Urinary bladder (tissue), 4 donors: ENCODE results near the gene PLAGL1. TPM values are rescaled to one million over a fixed set of nuclear protein-coding genes. Genes with fewer than 3 reads are reported as not detected.
"Not testable (repeated sequence)": the region's sequence is repeated elsewhere in the genome, so short reads cannot be mapped to it uniquely, and the experiment has no call there.

Source experiments
- DNase-seq: peaks from one replicate; pipeline ENCODE4 v3.0.0-alpha.2; 2015; ENCODE audit errors: extremely low spot score
- H3K27ac ChIP-seq: one replicate; pipeline ENCODE4 v1.5.1; 2013; ENCODE audit warnings: low read depth, mild to moderate bottlenecking, moderate library complexity
- H3K36me3 ChIP-seq: one replicate; pipeline ENCODE4 v1.6.1; 2013; ENCODE audit warnings: mild to moderate bottlenecking, moderate library complexity; ENCODE audit not compliant: insufficient read depth
- H3K4me1 ChIP-seq: one replicate; pipeline ENCODE4 v1.6.1; 2013; ENCODE audit warnings: mild to moderate bottlenecking, moderate library complexity; ENCODE audit not compliant: insufficient read depth
- H3K4me3 ChIP-seq: one replicate; pipeline ENCODE4 v1.5.1; 2013; ENCODE audit warnings: low read depth, low read length
- WGBS: extraction: QIAGEN DNeasy Blood & Tissue Kit; methylation state at CpG from one replicate; pipeline ENCODE4 v1.1.7; 2013; 5-methylcytosine and 5-hydroxymethylcytosine counted together
- polyA plus RNA-seq: library from polyadenylated mRNA; stranded (reverse); fragments of 200-250 nt; gene quantifications from one replicate; pipeline ENCODE4 v1.2.3, GENCODE V29; 2013
- small RNA-seq: library from RNA; depleted of rRNA; stranded (forward); fragments of <200 nt; gene quantifications from one replicate; pipeline ENCODE3, GENCODE V24; 2014
- total RNA-seq: library from RNA; depleted of rRNA; stranded (reverse); fragments of >200 nt; gene quantifications from one replicate; pipeline ENCODE4 v1.2.3, GENCODE V29; 2014
- donor health status: healthy with polysubstance abuse.
- donor health status: healthy.

Gene PLAGL1
- total and polyA plus RNA-seq, 2 donors: 43.2 to 131 TPM

- H3K36me3 ChIP-seq, H3K4me1 ChIP-seq, H3K4me3 ChIP-seq, DNase-seq, H3K27ac ChIP-seq: not testable (repeated sequence)
- WGBS: 84% methylated on average over 4 of the region's 4 CpGs
Measured at GRCh38 chr6:143917026-143917425, 91.0 kb downstream of the PLAGL1 start.

- no peaks in the 10 kb centered on the region for H3K36me3 ChIP-seq
- no peaks in the 10 kb centered on the region for H3K4me1 ChIP-seq
- 97% methylated on average over 1 of the region's 1 CpG for WGBS
- no peak for DNase-seq
- H3K4me3 ChIP-seq: no peak overlapping the region
- H3K27ac ChIP-seq: no peak overlapping the region
Measured at GRCh38 chr6:143912671-143913070, 95.4 kb downstream of the PLAGL1 start.

- DNase-seq: no peak
- H3K4me1 ChIP-seq: no peaks in the 10 kb centered on the region
- H3K27ac ChIP-seq: no peak overlapping the region
- H3K36me3 ChIP-seq: no peaks in the 10 kb centered on the region
- H3K4me3 ChIP-seq: no peak overlapping the region
- 96% methylated on average over 1 of the region's 1 CpG for WGBS
Measured at GRCh38 chr6:143911028-143911427, 97.0 kb downstream of the PLAGL1 start.

GRCh38 chr6:143902827-143903226, 105.2 kb downstream of the PLAGL1 start:
- no peaks in the 10 kb centered on the region for H3K4me1 ChIP-seq
- H3K36me3 ChIP-seq: no peaks in the 10 kb centered on the region
- H3K4me3 ChIP-seq: no peak overlapping the region
- 85% methylated on average over 2 of the region's 2 CpGs for WGBS
- peak overlapping the region; percentile 52 for H3K27ac ChIP-seq
- DNase-seq: no peak

- Histone ChIP-seq H3K4me3 (no peak overlapping the region), H3K27ac (no peak overlapping the region), H3K4me1 (no peaks in the 10 kb centered on the region), H3K36me3 (no peaks in the 10 kb centered on the region)
- peak; percentile 78 for DNase-seq
- WGBS: 12% methylated on average over 6 of the region's 6 CpGs
Measured at GRCh38 chr6:143901885-143902750, 105.9 kb downstream of the PLAGL1 start.

- no peak for DNase-seq
- no peaks in the 10 kb centered on the region for H3K36me3 ChIP-seq
- 92% methylated on average over 2 of the region's 2 CpGs for WGBS
- no peak overlapping the region for H3K27ac ChIP-seq
- H3K4me3 ChIP-seq: no peak overlapping the region
- H3K4me1 ChIP-seq: no peaks in the 10 kb centered on the region
Measured at GRCh38 chr6:143900358-143900757, 107.7 kb downstream of the PLAGL1 start.

- H3K4me3 ChIP-seq: no peak overlapping the region
- H3K27ac ChIP-seq: no peak overlapping the region
- DNase-seq: no peak
- no peaks in the 10 kb centered on the region for H3K4me1 ChIP-seq
- no peaks in the 10 kb centered on the region for H3K36me3 ChIP-seq
- 85% methylated on average over 3 of the region's 3 CpGs for WGBS
Measured at GRCh38 chr6:143896126-143896860, 111.8 kb downstream of the PLAGL1 start.

- WGBS: 84% methylated on average over 1 of the region's 1 CpG
- no peaks in the 10 kb centered on the region for H3K4me1 ChIP-seq
- no peaks in the 10 kb centered on the region for H3K36me3 ChIP-seq
- H3K27ac ChIP-seq: no peak overlapping the region
- DNase-seq: no peak
- H3K4me3 ChIP-seq: no peak overlapping the region
Measured at GRCh38 chr6:143894655-143895054, 113.4 kb downstream of the PLAGL1 start.

Small RNAs within 50 kb of the gene (small RNA-seq; reads per million reads assigned to genes)
- not detected for gene RF02143

Other genes starting within 250 kb of the PLAGL1 start
- gene LTV1, start 164.9 kb downstream of the PLAGL1 start, total RNA-seq: 22.0 TPM
- gene LTV1, start 164.9 kb downstream of the PLAGL1 start, polyA plus RNA-seq: 25.7 TPM
- not detected for gene ZC2HC1B, start 143.8 kb downstream of the PLAGL1 start, total RNA-seq
- not detected for gene ZC2HC1B, start 143.8 kb downstream of the PLAGL1 start, polyA plus RNA-seq
- 58.6 TPM for gene SF3B5, start 87.3 kb upstream of the PLAGL1 start, total RNA-seq
- 181 TPM for gene SF3B5, start 87.3 kb upstream of the PLAGL1 start, polyA plus RNA-seq
- gene STX11, start 142.3 kb upstream of the PLAGL1 start, total RNA-seq: 2.7 TPM
- 4.4 TPM for gene STX11, start 142.3 kb upstream of the PLAGL1 start, polyA plus RNA-seq